Stimulated activated CD4-positive, alpha-beta T cell treated with anti-CD3 and anti-CD28 coated beads, Interleukin-1b, Interleukin-23, amount 100 ng/mL, for 48 hours (primary cell): Measurements from ENCODE around the gene PNMA5.
"Not testable (repeated sequence)": the region's sequence is repeated elsewhere in the genome, so short reads cannot be mapped to it uniquely, and the experiment has no call there.

ENCODE experiments used
- DNase-seq: peaks from one replicate; pipeline ENCODE4 v3.0.0-alpha.2; 2020

The PNMA5 gene

DNA sequence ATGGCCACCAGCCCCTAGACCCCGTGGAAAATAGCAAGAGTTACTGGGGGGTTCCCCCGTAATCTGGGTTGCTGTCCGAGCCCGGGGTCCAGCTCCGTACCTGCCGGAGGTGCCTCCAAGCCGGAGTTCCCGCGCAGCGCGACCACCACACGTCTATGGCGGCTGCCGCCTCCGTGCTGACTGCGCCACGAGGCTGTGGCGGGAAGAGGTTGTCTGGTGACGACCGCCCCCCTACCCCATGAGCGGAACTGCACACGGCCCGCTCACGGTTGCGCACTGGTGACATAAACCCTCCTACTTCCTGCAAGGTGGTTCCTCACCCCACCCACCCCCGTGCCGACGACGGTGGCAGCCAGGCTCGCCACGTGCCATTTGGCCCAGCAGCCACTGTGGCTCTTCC is at the start of gene PNMA5:
TSS of gene PNMA5 (minus strand) at position 184 of the 400 bp plus-strand sequence. CDS start 2,518 bp downstream, outside the sequence.
- DNase-seq: no peak

DNA sequence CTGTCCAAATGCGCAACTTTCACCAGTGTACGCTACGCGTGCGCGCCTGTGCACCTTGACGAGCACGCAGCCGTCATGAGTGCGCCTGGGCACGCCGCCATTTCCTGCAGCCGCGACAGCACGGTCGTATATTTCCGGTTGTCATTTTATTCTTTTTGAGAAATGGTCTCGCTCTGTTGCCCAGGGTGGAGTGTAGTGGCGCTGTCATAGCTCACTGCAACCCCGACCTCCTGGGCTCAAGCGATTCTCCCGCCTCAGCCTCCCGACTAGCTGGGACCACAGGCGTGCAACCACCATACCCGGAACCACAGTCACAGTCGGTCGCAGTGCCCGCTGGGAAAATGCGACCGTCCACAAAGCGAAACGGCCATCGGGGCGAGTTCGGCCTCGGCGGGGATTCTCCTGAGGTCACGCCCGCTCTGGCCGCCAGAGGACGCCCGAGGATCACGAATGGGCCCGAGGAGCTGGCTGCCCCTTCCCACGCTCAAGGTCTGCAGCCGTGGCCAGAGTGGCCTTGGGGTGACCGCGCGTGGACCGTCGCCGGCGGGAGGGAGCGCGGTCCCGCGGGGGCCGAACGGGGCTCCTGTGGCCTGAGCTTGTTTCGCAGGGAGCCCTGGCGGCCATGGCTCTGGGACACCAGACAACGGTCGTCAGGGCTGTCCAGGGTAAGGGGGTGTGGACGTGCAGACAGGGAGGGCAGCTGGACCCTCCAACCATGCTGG is 38.6 kb upstream of the PNMA5 start:
- peak; percentile 56 for DNase-seq

DNA sequence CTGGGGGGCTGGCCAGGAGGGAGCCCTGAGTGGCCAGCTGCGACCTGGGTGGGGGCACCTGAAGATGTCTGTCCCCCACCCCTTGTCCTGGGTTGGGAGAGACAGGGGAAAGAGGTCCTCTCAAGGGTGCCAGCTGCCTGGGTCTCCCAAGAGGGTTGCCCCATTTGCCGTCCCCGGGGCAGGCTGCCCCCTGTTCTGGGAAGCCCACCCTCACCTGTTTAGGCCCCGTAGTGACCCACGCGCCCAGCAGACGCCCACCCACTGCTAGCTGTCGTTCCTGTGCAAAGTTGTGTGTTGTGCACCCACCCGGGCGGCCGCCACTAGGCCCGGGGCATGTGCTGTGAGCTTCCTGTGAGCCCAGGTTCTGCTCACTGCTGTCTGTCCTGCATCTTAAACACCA is 36.9 kb upstream of the PNMA5 start:
- no peak for DNase-seq

DNA sequence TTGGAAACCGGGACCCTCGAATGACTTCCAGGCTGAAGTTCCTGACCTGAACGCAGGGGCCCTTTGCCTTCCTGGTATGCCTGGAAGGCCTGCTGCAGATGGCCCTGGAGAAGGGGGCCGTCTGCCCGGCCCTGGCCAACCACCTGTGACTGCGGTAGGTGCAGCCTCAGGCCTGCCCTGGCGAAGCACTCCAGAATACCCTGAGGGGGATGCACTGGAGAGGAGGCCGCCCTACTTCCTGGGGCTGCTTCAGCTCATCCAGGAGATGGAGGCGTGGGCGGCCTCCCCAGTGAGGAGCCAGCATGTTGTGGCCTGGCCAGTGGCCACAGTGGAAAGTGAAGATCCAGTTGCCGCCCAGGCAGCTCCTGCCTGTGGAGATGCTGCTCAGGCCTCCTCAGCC is 36.0 kb upstream of the PNMA5 start:
- no peak for DNase-seq

DNA sequence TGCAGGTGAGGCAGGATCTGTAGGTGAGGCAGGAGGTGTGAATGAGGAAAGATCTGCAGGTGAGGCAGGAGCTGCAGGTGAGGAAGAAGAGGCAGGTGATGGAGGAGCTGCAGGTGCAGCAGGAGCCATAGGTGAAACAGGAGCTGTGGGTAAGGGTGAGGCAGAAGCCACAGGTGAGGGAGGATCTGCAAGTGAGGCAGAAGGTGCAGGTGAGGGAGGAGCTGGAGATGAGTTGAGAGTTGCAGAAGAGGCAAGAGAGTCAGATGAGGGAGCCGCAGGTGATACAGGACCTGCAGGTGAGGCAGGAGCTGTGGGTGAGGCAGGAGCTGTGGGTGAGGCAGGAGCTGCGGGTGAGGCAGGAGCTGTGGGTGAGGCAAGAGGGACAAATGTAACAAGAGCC is 35.2 kb upstream of the PNMA5 start:
- DNase-seq: no peak

DNA sequence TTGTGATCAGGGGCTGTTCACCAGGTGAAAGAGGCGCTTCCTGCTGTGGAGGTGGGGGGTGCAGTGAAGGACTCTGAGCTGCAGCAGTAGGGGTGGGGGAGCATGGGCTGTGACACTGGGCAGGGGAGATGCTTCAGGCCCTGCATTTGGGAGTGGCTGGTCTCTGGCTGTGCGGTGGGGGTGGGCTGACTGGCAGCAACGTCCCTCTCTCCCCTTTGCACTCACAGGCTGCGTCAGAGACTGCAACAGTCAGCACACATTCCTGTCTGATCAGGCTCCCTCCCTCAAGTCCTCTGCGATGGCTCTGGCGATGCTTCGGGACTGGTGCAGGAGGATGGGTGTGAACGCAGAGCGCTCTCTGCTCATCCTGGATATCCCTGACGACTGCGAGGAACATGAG is 34.6 kb upstream of the PNMA5 start:
- DNase-seq: not testable (repeated sequence)

DNA sequence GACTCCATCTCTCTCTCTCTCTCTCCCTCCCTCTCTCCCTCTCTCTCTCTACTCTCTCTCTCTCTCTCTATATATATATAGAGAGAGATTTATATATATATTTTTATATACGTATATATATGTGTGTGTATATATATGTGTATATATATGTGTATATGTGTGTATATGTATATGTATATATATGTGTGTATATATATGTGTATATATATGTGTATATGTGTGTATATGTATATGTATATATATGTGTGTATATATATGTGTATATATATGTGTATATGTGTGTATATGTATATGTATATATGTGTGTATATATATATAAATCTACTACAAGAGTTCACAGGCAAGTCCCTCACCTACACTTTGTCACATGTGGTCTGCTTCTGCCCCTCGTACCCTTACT is 32.6 kb upstream of the PNMA5 start:
- not testable (repeated sequence) for DNase-seq

DNA sequence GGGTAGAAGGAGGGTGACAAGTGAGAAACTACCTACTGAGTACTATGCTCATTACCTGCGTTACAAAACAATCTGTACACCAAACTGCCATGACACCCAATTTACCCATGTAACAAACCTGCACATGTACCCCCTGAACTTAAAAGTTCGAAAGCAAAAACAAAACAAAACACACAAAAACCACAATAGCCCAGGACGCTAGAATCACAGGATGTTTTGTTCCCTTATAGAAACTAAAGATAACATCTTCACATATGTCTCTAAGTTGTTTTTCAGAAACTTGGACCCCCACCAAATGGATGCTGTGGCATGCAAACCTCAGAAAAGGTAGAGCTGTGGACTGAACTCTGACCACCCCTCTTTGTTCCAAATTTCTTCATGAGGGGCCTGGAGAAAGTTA is 25.2 kb upstream of the PNMA5 start:
- no peak for DNase-seq

DNA sequence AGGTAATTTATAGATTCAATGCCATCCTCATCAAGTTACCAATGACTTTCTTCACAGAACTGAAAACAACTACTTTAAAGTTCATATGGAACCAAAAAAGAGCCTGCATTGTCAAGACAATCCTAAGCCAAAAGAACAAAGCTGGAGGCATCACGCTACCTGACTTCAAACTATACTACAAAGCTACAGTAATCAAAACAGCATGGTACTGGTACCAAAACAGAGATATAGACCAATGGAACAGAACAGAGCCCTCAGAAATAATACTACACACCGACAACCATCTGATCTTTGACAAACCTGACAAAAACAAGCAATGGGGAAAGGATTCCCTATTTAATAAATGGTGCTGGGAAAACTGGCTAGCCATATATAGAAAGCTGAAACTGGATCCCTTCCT is 23.3 kb upstream of the PNMA5 start:
- DNase-seq: not testable (repeated sequence)

DNA sequence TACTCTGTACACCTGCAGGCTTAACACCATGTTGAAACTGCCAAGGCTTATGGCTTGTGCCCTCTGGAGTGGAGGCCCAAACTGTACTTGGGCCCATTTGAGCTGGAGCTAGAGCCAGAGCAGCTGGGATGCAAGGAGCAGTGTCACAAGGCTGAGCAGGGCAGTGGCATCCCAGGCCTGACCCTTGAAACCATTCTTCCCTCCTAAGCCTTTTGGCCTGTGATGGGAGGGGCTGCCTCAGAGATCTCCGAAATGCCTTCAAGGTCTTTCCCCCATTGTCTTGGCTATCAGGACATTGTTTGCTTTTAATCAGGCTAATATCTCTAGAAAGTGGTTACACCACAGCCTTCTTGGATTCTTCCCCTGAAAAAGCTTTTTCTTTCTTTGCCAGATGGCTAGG is 10.9 kb upstream of the PNMA5 start:
- no peak for DNase-seq

DNA sequence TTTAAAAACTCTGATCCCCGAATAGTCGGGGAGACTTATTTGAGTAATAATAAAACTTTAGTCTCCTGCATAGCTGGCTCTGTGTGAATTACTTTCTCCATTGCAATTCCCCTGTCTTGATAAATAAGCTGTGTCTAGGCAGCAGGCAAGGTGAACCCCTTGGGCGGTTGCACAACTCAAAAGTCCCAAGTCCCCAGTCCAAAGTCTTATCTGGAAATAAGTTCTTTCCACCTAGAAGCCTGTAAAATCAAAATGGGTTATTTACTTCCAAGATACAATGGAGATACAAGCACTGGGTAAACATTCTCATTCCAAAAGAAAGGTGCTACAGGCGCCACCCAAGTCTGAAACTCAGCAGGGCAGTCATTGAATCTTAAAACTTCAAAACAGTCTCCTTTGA is 10.1 kb upstream of the PNMA5 start:
- no peak for DNase-seq

DNA sequence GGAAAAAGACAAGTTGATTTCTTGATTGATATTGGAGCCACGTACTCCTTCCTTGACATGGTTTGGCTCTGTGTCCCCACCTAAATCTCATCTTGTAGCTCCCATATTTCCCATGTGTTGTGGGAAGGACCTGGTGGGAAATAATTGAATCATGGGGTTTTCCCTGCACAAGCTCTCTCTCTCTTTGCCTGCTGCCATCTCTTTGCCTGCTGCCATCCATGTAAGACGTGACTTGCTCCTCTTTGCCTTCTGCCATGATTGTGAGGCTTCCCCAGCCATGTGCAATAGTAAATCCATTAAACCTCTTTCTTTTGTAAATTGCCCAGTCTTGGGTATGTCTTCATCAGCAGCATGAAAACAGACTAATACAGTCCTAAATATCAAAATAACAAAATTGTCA is 8.3 kb upstream of the PNMA5 start:
- not testable (repeated sequence) for DNase-seq

DNA sequence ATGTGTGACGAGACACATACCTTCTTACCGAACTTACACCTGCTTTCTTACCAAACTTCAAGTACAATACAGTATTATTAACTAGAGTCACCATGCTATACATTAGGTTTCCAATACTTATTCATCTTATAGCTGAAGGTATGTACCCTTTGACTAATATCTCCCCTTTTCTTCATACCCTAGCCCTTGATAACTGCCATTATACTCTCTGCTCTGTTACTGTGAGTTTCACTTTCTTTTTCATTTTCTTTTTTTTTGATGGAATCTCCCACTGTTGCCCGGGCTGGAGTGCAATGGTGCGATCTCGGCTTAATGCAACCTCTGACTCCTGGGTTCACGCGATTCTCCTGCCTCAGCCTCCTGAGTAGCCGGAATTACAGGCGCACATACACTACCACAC is 3.4 kb upstream of the PNMA5 start:
- no peak for DNase-seq

DNA sequence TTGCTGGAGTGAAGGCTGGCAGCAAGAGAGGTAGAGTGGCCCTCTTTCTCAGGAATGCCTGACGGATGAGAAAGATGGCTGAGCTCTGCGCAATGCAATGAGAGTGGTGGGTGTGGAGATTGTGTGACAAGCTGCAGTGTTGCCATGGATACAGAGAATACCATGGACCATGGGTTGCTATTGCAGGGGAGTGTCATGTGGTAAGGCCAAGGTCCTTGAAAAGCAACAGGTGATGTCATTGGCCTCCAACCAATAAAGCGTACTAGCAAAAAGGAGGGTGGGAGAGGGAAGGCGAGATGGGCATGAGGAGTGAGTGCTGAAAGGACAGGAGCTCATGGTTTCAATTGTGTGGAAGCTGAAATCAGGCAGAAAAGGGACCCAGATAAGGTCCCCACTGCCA is 1.8 kb downstream of the PNMA5 start:
- DNase-seq: no peak

DNA sequence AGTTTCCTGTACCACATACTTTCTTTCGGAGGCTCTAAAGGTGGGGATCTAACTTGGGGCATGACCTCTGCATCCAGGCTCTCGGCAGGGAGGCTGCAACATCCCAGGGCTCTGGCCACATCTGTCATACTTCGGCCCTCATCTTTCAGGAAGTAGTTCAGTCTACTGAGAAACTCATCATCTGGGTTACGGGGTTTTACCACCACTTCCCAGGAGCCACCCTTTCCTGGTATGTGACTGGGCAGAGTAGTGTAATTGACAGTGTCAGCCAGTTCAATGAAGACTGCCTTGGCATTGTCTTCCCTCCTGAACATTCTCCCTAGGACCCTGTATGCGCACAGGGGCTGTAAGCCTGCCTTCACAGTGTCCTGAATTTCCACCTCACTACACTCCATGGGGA is 2.8 kb downstream of the PNMA5 start:
- no peak for DNase-seq

DNA sequence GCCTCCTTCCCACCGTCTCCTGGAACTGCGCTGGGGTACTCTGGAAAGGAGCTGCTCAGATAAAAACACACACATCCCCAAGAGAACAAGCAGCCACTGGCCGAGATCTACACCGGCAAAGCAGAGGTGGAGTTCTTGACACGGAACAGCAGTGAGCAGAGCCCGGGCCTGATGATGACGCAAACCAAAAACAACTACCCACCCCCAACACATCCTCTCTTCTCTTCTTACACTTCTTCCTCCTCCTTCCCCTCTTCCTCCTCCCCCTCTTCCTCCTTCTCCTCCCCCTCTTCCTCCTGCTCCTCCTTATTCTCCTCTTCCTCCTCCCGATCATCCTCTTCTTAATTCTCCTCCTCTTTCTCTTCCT is 4.6 kb downstream of the PNMA5 start:
- DNase-seq: peak; percentile 1

DNA sequence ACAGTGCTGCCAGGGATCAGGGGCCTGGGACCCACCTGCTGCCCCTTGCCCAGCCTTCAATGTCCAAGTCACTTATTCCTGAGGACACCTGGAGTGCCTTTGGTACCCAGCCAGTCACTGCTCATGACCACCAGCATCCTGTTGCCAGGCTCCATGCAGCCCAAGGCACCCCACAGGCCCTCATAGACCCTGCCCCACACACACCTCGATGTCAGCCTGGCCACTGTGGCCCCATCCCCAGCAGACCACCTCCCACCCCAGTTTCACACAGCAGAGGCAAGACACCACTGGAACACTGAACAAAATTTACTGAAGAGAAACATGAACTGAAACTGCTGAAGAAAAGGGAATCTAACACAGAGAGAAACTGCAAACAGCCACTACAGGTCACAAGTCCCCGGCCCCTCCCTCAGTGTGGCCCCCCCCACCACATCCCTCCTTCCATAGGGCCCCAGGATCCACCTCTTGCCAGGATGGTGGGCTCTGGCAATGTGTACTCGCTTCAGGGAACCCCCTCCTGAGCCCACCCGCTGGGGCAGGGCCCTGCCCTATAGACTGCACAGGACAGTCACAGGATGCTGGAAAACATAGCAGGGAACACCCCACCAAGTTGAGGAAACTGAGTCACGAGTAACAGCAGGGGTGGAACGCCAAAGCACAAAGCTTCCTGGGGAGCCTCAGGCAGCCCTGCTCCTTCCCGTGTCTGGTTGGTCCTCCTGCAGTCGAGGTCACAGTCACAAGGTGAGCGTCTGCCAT is 5.2 kb downstream of the PNMA5 start:
- DNase-seq: no peak

DNA sequence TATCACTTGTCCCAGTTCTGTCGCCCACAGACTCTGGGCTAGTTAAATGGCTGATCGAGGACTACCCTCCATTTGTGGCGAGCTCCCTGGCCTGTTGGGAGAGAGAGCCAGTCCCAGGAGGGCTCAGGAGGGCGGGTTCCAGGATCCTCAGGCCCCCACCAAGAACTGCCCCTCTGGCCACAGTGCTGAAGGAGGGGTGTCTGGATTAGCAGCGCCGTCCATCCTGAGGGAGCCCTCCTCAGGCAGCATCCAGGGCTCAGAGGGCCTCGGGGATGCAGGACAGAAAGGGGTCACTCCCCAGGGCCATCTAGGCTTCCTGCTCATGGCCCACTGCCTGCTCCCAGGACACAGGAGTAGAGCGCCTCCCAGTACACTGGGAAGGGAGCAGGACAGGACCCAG is 6.1 kb downstream of the PNMA5 start:
- DNase-seq: no peak

DNA sequence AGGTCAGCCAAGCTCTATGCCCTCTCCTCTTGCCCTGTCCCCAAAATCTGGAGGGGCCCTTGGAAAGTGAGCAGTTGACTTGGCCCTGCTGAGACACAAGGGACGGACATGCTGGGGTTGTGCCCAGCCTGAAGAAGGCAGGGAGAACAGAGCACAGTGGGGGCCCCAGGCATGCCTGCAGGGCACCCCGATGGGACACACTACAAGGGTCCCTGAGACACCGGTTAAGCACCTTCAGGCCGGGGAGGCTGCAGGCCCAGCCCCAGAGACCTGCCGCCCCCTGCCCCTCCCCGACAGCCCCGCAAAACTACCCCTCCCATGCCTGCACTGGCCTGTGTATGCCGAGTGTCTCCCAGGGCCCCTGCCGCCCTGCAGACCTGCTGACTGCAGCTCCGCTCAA is 6.8 kb downstream of the PNMA5 start:
- DNase-seq: not testable (repeated sequence)

DNA sequence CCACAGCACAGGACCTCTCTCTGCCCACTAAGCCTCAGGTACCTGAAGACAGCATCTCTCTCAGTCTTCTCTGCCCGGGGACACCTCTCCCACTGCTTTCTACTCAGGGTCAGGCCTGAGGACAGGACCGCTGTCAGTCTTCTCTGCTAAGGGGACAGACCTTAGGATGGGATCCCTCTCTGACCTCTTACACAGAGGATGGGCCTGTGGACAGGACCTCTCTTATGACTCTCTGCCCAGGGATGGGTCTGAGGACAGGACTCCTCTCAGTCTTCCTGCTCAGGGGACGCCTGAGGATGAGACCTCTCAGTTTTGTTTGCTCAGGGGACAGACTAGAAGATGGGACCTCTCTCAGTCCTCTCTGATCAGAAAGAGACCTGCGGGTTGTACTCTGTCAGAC is 8.5 kb downstream of the PNMA5 start:
- not testable (repeated sequence) for DNase-seq

DNA sequence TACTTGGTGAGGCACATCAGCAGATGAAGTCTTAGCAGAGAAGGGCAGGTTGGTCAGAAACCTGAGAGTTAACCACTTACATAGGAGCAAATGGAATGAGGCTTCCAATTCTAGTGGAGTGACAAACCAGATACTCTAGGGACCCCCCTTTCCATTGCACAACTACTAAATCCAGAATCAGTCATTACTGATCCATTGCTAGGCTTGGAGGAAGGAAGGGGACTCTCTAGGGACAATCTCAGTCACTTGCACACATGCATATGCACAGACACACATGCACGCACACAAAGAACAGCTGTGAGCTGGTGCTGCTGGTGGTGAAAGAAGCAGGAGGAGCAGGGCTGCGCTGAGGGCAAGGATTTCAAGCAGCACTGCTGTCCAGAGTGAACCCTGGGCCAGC is 25.7 kb downstream of the PNMA5 start:
- no peak for DNase-seq

DNA sequence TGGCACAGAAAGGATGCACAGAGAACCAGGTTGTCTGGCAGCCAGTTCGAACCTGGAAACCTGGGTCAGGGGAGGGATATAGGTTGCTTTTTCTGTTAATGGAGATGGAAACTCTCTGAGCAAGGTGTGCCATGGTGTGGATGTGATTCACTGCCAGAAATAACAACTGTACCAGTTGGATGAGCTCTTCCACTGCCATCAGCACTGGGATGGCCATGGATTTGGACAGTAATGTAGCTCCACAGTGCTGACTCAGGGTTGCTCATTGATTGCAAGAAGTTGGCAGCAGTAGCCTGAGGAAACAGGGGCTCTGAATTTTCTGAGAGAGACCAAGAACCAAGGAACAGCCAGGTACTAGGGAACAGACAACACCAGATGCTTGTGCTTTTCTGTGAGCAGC is 33.8 kb downstream of the PNMA5 start:
- DNase-seq: no peak

DNA sequence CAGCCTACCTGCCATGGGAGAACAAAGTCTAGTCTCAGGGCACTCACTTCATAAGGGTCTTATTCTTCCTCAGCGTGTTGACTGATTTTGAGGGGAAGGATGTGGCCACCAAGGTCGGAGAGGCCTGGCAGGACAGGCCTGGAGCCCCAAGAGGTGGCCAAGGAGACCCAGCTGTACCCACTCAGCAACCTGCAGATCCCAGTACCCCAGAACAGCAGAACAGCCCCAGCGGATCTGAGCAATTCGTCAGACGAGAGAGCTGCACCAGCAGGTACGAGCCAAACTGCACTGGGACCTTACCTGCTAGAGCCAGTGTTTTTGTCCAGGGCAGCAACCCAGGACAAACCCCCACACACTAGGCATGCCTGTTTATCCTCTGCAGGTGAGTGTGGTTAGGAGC is 34.3 kb downstream of the PNMA5 start:
- DNase-seq: no peak

DNA sequence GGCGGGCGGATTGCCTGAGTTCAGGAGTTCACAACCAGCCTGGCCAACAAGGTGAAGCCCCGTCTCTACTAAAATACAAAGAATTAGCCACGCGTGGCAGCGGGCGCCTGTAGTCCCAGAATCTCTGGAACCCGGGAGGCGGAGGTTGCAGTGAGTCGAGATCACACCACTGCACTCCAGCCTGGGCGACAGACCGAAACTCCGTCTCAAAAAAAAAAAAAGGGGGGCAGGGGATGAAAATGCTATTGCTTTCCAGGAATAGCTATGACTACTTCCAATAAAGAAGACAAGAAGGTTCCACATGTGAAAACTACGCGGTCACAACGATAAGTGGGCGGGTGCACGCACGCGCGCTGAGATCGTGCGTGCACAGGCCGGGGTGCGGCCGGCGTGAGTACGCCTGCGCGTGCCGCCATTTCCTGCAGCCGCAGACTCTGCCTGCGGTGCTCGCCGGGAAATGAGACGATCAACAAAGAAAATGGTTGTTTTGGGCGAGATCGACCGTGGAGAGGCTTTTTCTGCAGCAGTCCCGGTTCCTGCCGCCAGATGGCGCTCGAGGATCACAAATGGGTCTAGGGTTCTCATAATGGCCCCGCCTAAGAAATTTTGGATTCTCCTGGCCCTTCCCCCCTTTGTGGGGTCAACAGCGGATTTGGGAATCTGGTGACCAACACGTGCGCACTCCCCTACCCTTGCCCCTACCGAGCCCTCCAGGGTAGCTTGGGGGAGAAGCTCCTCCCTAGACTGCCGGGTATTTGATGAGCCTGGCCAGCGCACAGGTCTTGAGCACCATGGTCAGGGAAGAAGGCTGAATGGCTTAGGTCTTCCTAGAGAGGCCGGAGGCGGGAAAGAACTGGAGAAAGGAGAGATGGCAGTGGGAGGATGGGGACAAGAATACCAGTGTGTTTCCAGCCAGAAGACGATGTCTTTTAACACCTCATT is 35.1 kb downstream of the PNMA5 start:
- peak; percentile 87 for DNase-seq
